ENCODE measurements around the gene DDAH2. TPM values are rescaled to one million over a fixed set of nuclear protein-coding genes. Genes with fewer than 3 reads are reported as not detected.

The DDAH2 gene
- total RNA-seq, 2 donors from 2014 or later: 150 to 153 TPM

- Histone ChIP-seq H3K27me3 (ENCODE audit: control insufficient read depth, insufficient read depth, low read length, poor library complexity, severe bottlenecking) (no peaks in the 10 kb centered on the region), H3K4me1 (ENCODE audit: control insufficient read depth, insufficient read depth, low read length) (peaks cover 7% of the 10 kb centered on the region), H3K4me3 (ENCODE audit: low read length) (no peak overlapping the region), H3K27ac (ENCODE audit: low read depth, low read length) (no peak overlapping the region), H3K9me3 (ENCODE audit: control insufficient read depth, low read length) (no peaks in the 10 kb centered on the region), H3K36me3 (ENCODE audit: control insufficient read depth, insufficient read depth, low read length) (no peaks in the 10 kb centered on the region), H3K9ac (ENCODE audit: extremely low read depth, low read length, poor library complexity, severe bottlenecking) (no peak overlapping the region)
- Mint-ChIP-seq H3K27me3 (ENCODE audit: insufficient read depth) (no peaks in the 10 kb centered on the region), H3K4me1 (peaks cover 35% of the 10 kb centered on the region), H3K4me3 (no peak overlapping the region), H3K27ac (peak overlapping the region; percentile 67), H3K9me3 (no peaks in the 10 kb centered on the region), H3K36me3 (ENCODE audit: low read depth) (no peaks in the 10 kb centered on the region)
- DNase-seq: peak; percentile 90
- peak; percentile 78 for TF ChIP-seq CTCF (conservative IDR thresholded peaks at IDR 0.05)
- WGBS, 2 experiments (ENCODE audit: insufficient coverage in 1 of 2, insufficient read length in 1 of 2): 59 to 77% methylated on average over 7 to 10 of the region's 10 CpGs
These were observed 11.4 kb downstream of the DDAH2 start for GRCh38 chr6:31717499-31718222.

GRCh38 chr6:31715022-31715958 is 13.8 kb downstream of the DDAH2 start, which contains the start of gene LY6G6D:
Gene LY6G6D, plus strand, starts transcription at chr6:31715348. Its CDS starts 8 bp downstream, at chr6:31715356.
- Mint-ChIP-seq H3K9me3 (no peaks in the 10 kb centered on the region), H3K4me1 (peaks cover 43% of the 10 kb centered on the region), H3K27me3 (ENCODE audit: insufficient read depth) (no peaks in the 10 kb centered on the region), H3K4me3 (peak within 1 kb of the TSS; percentile 14), H3K36me3 (ENCODE audit: low read depth) (no peaks in the 10 kb centered on the region), H3K27ac (peak within 1 kb of the TSS; percentile 95)
- Histone ChIP-seq H3K4me1 (ENCODE audit: control insufficient read depth, insufficient read depth, low read length) (peaks cover 7% of the 10 kb centered on the region), H3K9ac (ENCODE audit: extremely low read depth, low read length, poor library complexity, severe bottlenecking) (no peak within 1 kb of the TSS), H3K36me3 (ENCODE audit: control insufficient read depth, insufficient read depth, low read length) (no peaks in the 10 kb centered on the region), H3K27ac (ENCODE audit: low read depth, low read length) (peak within 1 kb of the TSS; percentile 67), H3K4me3 (ENCODE audit: low read length) (no peak within 1 kb of the TSS), H3K27me3 (ENCODE audit: control insufficient read depth, insufficient read depth, low read length, poor library complexity, severe bottlenecking) (no peaks in the 10 kb centered on the region), H3K9me3 (ENCODE audit: control insufficient read depth, low read length) (no peaks in the 10 kb centered on the region)
- TF ChIP-seq CTCF (conservative IDR thresholded peaks at IDR 0.05): no peak
- WGBS, 2 experiments (ENCODE audit: insufficient coverage in 1 of 2, insufficient read length in 1 of 2): 67 to 70% methylated on average over 5 to 15 of the region's 16 CpGs
- peak; percentile 84 for DNase-seq

- DNase-seq: peak; percentile 79
- 0 to 18% methylated on average over 3 to 5 of the region's 5 CpGs for WGBS, 2 experiments (ENCODE audit: insufficient coverage in 1 of 2, insufficient read length in 1 of 2)
- H3K9ac ChIP-seq (ENCODE audit: extremely low read depth, low read length, poor library complexity, severe bottlenecking): peak overlapping the region; percentile 18
- Mint-ChIP-seq H3K4me1 (peaks cover 45% of the 10 kb centered on the region), H3K27ac (peak overlapping the region; percentile 95), H3K9me3 (no peaks in the 10 kb centered on the region), H3K27me3 (ENCODE audit: insufficient read depth) (no peaks in the 10 kb centered on the region), H3K4me3 (peak overlapping the region; percentile 14), H3K36me3 (ENCODE audit: low read depth) (no peaks in the 10 kb centered on the region)
- no peak overlapping the region for H3K4me3 ChIP-seq (ENCODE audit: low read length)
- H3K4me1 ChIP-seq (ENCODE audit: control insufficient read depth, insufficient read depth, low read length): peaks cover 7% of the 10 kb centered on the region
- H3K36me3 ChIP-seq (ENCODE audit: control insufficient read depth, insufficient read depth, low read length): no peaks in the 10 kb centered on the region
- no peaks in the 10 kb centered on the region for H3K27me3 ChIP-seq (ENCODE audit: control insufficient read depth, insufficient read depth, low read length, poor library complexity, severe bottlenecking)
- no peak for TF ChIP-seq CTCF (conservative IDR thresholded peaks at IDR 0.05)
- peak overlapping the region; percentile 67 for H3K27ac ChIP-seq (ENCODE audit: low read depth, low read length)
- no peaks in the 10 kb centered on the region for H3K9me3 ChIP-seq (ENCODE audit: control insufficient read depth, low read length)
These were observed 15.0 kb downstream of the DDAH2 start for GRCh38 chr6:31713991-31714684.

Data from endodermal cell (in vitro differentiated cells).